GM21360 (cell line): ENCODE measurements around the gene PCDHGB5.

Experiments used
- ATAC-seq: cut with Tn5 transposase; IDR thresholded peaks from one replicate; pipeline ENCODE4 v1.9.1; 2021; ENCODE audit warnings: mild to moderate bottlenecking, moderate library complexity; ENCODE audit not compliant: unreplicated experiment

Gene PCDHGB5

DNA sequence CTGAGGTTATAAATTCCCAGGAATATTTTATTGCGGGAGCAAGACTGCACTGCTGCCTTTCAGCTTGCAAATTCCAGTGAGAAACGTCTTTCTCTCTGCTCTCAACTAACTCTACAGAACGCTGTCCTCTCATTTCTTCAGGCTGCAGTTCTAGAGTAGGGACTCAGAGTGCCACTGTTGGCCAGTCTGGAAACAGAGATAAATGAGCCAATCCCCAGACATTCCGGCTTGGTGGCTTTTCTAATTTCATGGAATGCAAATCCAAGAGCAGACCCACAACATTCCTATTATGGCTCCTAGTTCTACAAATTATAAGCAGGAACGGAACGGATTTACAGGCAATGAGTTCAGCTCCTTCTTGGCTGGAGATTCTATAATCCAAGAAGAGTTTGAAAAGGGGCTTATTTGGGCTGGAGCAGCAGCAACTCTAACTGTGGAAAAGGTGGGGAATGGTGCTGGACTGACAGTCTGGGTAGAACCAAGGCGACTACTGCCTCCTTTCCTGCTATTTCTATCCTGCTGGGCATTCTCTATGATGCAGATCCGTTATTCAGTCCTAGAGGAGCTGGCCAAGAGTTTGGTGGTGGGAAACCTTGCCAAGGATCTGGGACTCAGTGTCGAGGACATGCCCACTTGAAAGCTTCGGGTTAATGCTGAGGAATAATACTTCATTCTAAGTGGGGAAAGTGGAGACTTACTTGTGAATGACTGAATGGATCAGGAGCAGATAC, 41.8 kb downstream of the PCDHGB5 start:
- ATAC-seq, result no peak

- ATAC-seq, result no peak
Observed at GRCh38 chr5:141440341-141440740, 42.6 kb downstream of the PCDHGB5 start.

DNA sequence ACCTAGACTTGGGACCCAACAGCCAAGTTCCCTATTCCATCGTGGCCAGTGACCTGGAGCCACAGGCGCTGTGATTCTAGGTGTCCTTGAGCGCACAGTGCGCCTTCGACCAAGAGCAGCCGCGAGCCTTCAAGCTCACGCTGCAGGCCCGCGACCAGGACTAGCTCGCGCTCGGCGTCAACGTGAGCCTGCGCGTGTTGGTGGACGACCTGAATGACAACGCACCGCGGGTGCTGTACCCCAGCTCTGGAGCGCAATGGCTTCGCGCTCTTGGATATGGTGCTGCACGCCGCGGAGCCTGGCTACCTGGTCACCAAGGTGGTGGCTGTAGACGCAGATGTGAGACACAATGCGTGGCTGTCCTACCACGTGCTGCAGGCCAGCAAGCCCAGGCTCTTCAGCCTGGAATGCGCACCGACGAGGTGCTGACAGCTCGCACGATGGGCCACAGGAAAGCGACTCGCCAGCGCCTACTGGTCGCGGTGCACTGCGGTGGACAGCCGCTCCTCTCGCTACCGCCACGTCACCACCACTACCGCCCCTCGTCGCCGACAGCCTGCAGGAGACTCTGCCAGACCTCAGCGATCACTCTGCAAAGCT, 43.9 kb downstream of the PCDHGB5 start:
- no peak for ATAC-seq
